Measurements from ENCODE around the gene ARHGEF26.
"Not testable (repeated sequence)": the region's sequence is repeated elsewhere in the genome, so short reads cannot be mapped to it uniquely, and the experiment has no call there.

The ARHGEF26 gene, protein sequence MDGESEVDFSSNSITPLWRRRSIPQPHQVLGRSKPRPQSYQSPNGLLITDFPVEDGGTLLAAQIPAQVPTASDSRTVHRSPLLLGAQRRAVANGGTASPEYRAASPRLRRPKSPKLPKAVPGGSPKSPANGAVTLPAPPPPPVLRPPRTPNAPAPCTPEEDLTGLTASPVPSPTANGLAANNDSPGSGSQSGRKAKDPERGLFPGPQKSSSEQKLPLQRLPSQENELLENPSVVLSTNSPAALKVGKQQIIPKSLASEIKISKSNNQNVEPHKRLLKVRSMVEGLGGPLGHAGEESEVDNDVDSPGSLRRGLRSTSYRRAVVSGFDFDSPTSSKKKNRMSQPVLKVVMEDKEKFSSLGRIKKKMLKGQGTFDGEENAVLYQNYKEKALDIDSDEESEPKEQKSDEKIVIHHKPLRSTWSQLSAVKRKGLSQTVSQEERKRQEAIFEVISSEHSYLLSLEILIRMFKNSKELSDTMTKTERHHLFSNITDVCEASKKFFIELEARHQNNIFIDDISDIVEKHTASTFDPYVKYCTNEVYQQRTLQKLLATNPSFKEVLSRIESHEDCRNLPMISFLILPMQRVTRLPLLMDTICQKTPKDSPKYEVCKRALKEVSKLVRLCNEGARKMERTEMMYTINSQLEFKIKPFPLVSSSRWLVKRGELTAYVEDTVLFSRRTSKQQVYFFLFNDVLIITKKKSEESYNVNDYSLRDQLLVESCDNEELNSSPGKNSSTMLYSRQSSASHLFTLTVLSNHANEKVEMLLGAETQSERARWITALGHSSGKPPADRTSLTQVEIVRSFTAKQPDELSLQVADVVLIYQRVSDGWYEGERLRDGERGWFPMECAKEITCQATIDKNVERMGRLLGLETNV

DNA sequence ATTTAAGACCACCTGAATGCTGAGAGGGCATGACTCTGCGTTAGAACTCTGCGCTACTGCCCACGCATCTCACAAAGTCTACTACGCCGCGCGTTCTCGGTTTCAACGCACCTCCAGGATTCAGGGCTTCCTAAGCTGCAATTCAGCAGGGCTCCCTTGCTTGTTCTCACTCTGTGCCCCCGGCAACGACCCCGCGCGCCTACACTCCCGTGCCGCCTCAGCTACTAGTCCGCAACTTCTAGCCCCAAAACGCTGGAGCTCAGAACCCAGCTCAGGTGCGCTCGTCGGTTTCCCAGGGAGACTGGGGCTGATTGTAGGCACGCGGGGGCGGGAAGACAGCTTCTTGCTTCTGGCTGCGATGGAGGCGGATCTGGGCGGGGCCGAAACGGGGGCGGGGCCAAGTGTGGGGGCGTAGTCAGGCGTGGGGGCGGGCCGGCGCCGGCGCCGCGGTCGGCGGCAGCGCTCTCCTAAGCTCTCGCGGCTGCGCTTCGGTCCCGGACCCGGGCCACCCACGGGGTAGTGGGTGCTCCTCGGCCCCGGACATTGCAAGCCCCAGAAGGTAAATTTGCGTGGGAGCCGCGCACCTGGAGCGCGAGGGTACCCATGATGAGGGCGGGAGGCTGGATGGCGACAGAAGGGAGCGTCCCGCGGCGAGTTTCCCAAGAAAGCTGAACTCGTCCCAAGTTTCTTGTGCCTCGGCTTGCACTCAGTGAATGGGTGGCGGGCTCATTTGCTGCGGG lies at the start of gene ARHGEF26:
Gene ARHGEF26 (plus strand): TSS at position 430 of the 740 bp plus-strand sequence. CDS start 603 bp downstream, outside the sequence.
- DNase-seq = peak; percentile 32

DNA sequence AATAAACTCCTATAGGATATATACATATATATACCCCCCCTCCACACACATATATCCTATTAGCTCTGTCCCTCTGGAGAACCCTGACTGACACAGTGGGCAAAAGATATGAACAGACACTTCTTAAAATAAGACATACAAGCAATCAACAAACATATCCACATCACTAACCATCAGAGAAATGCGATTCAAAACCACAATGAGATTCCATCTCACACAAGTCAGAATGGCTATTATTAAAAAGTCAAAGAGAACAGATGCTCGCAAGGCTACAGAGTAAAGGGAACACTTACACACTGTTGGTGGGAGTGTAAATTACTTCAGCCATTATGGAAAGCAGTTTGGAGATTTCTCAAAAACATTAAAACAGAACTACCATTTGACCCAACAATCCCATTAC lies 46.2 kb upstream of the ARHGEF26 start:
- DNase-seq = no peak

DNA sequence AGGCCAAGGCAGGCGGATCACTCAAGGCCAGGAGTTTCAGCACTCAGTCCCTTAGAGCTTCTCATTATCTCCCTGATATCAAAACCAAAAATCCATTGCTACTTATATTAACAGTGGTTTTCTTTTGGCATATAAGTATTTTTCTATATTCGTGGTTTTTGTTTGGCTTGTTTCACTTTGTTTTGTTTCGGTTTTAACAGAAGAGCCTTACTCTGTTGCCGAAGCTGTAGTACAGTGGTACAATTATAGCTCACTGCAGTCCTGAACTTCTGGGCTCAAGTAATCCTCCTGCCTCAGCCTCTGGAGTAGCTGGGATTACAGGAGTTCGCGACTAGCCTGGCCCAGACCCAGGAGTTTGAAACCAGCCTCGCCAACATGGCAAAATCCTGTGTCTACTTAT lies 42.5 kb upstream of the ARHGEF26 start:
- DNase-seq = no peak

DNA sequence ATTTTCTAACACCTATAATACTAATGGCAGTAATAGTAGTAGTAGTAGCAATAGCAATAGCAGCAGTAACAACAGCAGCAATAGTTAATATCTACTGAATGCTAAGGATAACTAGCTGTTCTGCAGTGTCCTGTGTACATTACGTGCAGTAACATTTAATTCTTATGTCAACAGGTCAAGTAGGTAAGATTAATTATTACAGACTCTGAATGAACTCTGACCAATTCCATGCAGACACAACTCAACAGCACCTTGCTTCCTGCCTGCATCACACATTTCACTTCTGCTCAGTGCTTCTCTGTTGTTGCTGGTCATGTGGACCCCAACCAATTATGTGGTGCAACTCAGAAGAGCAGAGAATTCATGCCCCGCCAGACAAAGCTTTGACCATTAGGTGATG lies 39.9 kb upstream of the ARHGEF26 start:
- no peak for DNase-seq

DNA sequence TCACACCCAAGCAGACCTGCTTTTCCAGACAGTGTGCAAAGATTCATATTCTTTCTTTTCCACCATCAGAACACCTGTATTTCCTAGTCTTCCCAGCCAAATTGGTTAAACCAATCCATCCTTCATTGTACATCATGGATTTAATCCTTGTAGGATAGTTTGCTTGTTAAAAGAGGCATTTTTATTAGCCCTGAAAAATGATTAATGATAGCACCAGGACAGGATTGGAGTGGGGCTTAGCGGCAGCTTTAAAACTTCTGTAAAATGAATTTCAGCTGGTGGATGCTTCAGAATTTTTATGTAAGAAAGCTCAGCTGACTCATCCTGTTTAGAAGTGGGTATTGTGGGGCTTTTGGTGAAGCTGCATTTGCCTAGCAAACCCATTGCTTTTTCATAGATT lies 36.1 kb upstream of the ARHGEF26 start:
- no peak for DNase-seq

DNA sequence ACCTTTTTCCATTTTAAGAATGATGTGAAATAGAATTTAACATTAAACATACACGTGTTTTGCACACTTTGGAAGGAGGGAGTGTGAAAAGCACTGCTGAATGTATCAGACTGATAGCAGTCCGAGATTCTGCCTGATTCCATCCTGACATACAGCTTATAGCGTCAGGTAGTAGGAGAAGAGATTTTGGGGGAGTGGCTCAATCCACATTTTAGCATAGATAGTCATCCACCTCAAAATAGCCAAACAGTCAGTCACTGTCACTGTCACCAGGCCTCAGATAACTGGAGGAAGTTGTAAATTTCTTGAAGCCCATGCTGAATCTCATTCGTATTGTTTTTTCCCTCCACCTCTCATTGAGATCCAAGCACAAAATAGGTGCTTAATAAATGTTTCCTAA lies 35.4 kb upstream of the ARHGEF26 start:
- DNase-seq = no peak

DNA sequence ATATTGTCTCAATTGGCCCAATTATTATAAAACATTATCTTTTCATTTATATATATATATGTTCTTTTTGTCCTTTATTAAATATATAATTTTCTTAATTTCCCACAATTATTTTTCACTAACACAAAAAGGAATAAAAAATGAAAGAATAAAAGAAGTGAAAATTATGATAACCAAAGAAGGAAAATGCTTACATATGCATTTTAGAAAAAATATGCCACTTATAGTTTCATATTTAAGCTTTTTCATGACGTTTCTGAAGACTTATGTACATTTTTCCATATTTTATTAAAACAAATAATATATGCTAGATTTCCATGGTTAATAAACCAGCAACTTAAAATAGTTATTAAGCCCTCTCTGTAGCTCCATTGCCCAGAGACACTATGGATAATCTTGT lies 34.9 kb upstream of the ARHGEF26 start:
- DNase-seq = no peak

DNA sequence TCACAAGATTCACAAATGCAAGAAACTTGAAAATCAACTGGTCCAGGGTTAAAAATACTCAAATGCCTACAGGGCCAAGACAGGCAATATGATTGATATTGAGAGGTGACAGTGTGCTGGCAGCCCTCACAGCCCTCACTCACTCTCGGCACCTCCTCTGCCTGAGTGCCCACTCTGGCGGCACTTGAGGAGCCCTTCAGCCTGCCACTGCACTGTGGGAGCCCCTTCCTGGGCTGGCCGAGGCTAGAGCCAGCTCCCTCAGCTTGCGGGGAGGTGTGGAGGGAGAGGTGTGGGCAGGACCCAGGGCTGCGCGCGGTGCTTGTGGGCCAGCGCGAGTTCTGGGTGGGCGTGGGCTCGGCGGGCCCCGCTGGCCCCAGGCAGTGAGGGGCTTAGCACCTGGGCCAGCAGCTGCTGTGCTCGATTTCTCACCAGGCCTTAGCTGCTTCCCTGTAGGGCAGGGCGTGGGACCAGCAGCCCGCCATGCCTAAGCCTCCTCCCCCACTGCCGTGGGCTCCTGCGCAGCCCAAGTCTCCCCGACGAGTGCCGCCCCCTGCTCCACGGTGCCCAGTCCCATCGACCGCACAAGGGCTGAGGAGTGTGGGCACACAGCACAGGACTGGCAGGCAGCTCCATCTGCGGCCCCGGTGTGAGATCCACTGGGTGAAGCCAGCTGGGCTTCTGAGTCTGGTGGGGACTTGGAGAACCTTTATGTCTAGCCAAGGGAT lies 33.3 kb upstream of the ARHGEF26 start:
- DNase-seq = not testable (repeated sequence)

DNA sequence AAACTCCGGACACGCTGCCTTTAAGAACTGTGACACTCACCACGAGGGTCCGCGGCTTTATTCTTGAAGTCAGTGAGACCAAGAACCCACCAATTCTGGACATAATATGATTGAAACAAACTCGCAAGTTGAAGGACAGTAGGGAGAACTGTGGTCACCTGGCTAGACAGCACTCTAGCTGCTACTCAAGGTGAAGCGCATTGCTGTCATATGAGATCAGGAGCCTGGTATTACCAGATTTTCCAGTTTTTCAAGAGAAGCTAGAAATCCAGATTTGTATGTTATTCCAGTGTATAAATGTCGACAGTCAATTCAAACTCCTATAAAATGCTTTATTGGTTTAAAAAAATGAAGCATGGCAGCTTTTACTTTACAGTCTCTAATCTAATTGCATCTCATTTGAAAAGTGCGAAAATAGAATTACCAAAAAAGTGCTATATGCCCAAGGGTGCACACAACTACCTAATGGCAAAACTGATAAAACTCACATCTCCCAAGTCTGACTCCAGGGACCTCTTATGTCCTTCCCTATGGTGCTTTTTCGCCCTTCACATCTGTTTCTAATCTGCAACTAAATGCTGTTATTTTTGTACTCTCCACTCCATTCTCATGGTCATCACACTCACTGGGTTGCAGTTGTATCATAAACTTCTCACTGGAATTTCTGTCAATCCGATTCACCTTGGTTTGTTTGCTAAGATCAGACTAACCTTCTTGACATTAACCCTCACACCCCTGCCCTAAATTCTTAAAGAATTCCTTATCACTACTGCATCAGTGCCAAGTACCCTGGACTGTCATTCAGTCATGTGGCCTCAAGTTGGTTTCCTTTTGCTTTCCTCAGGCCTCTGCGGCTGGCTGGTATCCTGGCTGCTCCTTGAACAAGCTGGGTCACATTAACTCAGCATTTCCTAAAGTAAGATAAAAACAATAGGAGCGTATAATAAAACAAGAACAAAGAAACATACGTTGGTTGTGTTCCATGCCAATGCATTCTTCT lies 31.5 kb upstream of the ARHGEF26 start:
- DNase-seq = no peak

DNA sequence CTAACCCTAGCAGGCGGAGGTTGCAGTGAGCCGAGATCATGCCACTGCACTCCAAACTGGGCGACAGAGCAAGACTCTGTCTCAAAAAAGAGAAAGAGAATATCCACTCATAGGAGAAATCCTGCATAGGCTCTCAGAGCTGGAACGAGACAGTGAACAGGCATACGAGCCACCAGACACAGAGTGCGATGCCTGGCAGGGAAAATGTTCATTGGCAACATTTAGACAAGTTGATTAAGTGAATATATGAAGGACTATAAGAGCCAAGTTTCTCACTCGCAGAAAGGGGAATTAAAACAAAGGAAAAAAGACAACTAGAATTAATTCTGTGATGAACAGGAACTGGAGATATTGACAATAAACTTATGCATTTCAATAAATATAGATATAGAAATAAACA lies 27.1 kb upstream of the ARHGEF26 start:
- DNase-seq = no peak

DNA sequence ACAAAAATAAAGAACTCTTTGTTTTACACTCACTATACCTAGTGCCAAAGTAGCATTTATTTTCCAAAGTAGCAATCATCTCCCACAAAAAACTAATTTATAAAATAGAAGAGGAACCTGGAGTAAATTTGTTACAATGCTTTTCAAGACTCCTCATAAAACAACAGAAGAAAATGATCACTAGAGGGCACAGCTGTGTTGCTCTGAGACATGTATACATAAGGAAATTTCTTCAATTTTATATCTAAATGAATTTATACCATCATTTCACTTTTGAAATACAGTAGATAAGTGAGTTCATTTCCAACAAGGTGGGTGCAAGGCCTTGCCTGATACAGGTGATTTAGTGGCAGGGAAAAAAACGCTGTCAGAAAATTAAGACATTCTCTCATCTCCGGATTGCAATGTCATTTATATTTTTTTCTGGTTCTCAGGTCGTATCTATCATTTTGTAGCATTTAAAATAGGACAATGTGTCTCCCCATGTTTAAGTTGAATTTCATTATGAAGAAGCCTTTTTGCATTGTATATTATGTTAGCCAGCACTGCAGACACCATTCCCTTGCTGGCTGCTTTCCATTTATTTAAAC lies 25.3 kb upstream of the ARHGEF26 start:
- DNase-seq = peak; percentile 6

DNA sequence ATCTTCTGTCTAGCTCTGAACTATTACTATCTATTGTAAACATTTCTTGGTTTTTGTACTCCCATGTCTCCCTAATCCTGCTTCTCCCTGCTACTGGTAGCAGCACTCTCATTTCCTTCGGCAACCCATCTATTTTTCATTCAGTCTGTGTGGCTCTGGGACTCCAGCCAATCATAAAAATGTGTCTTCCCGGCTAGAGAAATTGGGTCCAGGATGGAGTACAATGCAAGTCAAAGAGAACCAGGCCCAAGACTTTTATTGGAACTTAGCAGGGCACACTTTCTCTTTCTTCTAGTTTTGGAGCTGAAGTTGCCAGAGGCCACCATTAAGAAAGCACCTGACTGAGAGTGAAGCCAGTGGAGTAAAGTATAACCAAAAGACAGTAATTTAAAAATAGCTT lies 22.8 kb upstream of the ARHGEF26 start:
- DNase-seq = no peak

DNA sequence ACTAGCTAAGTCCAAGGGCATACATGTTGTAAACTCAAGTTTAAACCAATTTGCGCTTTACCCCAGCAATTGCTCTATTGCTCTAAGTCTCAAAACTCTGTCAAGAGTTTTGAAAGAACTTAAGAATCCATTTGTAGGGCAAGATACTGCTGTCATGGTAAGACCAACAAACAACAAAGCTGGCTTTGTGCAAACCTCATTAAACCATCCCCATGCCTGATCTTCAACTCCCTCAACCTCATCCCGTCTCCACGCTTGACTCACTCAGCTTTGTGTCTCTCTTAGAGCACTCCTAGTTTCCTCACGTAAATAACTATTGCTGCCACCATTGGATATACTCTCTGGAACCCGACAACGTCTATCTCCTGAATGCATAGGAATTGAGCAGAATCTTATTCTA lies 20.6 kb upstream of the ARHGEF26 start:
- DNase-seq = no peak

DNA sequence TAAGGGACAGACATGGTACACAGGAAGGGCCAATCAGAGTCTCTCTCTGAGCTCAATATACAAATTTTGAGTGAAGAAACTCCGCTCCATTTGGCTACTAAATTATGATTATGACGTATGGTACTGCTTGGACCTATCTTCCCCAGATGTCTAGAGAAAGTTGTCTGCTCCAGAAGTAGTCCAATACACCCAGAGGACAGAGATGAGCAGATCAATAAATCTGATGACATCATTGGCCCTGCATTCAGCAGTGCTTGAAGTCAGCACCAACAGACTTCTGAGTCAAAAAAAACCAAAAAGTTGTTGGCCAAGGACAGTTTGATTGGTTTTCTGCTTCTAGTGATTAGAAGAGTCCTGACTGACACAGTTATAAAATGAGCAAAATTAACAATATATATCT lies 19.9 kb upstream of the ARHGEF26 start:
- DNase-seq = no peak

DNA sequence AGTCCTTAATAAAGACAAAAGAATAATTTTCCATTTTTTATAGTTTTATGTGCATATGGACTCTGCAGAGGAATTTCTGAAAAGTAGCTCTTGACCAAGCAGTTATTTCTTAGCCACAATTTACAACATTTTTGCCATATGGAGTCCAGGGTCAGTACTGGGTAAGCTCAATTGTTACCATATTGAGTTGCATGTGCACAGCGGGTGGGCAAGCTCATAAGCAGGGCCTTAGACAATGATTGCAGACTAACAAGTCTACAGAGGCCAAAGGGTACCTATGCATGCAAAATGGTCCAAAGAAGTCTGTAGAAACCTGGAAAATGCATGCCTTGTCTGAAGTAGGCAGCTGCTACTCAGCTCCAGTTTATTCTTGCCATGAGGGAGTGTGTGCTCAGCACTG lies 19.0 kb upstream of the ARHGEF26 start:
- no peak for DNase-seq

DNA sequence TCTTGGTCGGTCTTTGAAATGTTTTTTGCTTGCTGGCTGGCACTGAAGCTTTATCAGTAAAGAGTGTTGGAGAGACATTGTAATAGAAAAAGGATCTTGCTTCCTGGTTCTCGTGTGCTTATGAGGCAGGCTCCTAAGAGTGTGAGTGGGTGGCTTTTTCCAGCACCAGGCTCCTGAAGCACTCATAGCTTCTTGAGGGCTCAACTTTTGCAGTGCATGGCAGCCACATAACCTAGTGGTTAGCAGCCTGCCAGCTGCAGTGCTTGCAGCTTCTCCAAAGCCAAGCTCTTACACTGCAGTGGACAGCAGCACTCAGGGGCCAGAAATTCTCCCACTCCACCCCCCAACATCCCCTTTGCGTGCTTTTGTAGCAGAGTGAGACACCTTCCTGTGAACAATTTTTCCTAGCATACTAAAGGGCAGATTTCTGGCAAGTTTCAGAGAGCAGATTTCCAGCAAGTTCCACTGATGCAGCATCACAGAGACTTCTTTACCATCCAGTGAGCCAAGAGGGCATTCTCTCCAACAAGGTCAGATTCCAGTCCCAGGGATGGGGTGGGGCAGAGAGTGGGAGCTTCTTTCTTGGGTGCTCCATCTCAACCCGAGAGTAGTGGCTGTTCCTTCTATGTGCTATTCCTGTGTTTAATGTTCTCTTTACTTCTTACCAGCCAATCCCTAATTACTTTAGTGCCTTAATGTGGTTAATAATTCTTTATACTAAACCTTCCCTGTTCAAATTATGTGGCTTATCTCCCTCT lies 15.8 kb upstream of the ARHGEF26 start:
- no peak for DNase-seq

DNA sequence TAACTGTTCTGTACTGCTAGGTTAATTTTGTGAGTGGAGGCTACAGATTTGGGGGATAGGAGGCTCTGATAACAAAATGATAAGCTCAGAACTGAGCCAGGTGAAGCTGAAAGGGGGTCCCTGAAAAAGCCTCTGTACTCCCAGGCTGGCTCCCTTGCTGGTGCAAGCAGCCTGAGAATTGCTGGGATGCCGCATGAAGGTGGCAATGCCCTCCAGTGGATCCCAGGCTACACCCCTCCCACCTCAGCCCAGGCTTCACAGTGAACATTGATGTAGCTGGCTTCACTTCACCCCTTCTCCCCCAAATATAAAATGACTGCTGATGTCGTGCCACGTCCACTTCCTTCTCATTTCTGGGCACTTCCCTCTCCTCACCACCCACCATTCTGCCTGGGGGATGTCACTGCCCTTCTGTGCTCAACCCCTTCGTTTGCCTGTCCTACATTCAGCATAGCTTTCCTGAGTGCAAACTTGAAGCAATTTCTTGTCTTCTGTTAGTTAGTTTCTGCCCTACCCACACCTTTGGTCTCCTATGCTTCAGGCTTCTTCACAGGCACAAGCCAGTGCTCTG lies 9.7 kb upstream of the ARHGEF26 start:
- no peak for DNase-seq

DNA sequence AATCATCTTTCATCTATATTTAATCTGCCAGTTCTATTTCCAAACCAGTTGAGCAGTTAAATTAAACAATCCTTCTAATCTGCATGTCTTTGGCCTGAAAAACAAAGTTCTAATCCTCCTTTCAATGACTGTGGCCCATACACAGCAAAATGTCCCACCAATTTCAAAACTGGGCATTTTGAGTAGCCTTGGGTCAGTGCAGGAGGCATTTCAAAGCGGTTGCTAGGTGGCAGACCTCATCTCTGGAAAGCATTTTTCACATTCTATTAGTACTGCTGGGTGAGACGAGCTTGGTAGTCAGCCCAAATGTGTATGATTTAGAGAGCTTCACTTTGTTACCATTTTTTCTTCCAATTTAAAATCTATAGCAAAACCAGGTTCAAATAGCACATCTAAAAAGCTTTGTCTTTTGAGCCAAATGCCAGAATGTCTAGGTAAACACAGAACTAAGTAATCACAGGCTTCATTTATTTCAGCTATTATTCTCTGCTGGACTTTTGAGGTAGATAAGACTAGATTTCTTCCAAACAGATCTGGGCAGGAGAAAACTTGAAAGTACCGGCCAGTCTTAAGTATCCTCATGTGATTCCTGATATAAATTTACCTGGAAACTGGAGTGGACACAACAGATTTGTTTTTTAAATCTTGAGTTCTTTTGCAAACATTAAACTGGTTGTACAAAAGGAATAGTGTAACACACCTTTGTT lies 8.9 kb upstream of the ARHGEF26 start:
- DNase-seq = no peak

DNA sequence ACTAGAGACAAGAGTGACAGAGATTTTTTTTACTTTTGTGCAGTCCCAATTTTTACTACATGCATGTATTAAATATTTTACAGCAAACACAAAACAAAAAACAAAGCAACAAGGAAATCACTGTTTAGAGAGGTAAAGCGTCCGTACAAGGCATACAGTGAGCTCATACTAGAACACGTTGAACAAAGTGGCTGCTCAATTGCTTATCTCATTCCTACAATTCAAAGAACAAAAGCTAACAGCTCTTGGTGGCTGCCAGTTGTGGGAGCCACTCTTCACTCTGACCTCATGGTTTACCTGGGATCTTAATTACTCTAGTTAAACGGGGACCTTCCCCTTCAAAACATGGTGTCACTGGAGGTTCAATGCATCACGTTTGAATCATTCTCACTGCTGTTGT lies 7.6 kb upstream of the ARHGEF26 start:
- no peak for DNase-seq
